SU-DHL-6 (cell line): ENCODE measurements around the gene MTFR1L.
"Not testable (repeated sequence)": the region's sequence is repeated elsewhere in the genome, so short reads cannot be mapped to it uniquely, and the experiment has no call there.

Experiments used
- CTCF ChIP-seq: fragments of 200-600 bp; sonication (generic); IDR thresholded peaks from one replicate; pipeline ENCODE4 v1.5.1; 2017; ENCODE audit warnings: antibody characterized with exemption, mild to moderate bottlenecking, low read length, moderate library complexity; ENCODE audit not compliant: insufficient read depth, poor library complexity, severe bottlenecking
- EZH2phosphoT487 ChIP-seq: fragments of 200-600 bp; sonication (generic), shearing (Covaris generic); conservative IDR thresholded peaks from 2 replicates; pipeline ENCODE4 v1.6.1; 2018; ENCODE audit warnings: mild to moderate bottlenecking, antibody characterized with exemption, low read length, moderate library complexity, mixed read lengths

- not testable (repeated sequence) for TF ChIP-seq CTCF, EZH2phosphoT487
These were observed 20.1 kb downstream of the MTFR1L start for GRCh38 chr1:25839808-25840207.
